ENCODE data around the gene MAT2A. TPM values are rescaled to one million over a fixed set of nuclear protein-coding genes. Genes with fewer than 3 reads are reported as not detected.

The MAT2A gene
- total RNA-seq, 1 donor from 2014 or later: 147 TPM

- TF ChIP-seq CTCF (IDR thresholded peaks at IDR 0.05; ENCODE audit: insufficient read depth, low read length, poor library complexity, severe bottlenecking): no peak
- H3K27me3 ChIP-seq (ENCODE audit: control insufficient read depth, insufficient read depth, low read length): no peaks in the 10 kb centered on the region
- no peak for DNase-seq (ENCODE audit: low read depth)
- no peaks in the 10 kb centered on the region for H3K36me3 ChIP-seq (ENCODE audit: control insufficient read depth, insufficient read depth, low read length)
- no peak overlapping the region for H3K4me3 ChIP-seq (ENCODE audit: low read depth, low read length)
Measured at GRCh38 chr2:85502720-85503119, 36.2 kb upstream of the MAT2A start.

- Histone ChIP-seq H3K27me3 (ENCODE audit: control insufficient read depth, insufficient read depth, low read length) (no peaks in the 10 kb centered on the region), H3K36me3 (ENCODE audit: control insufficient read depth, insufficient read depth, low read length) (no peaks in the 10 kb centered on the region), H3K4me3 (ENCODE audit: low read depth, low read length) (no peak overlapping the region)
- no peak for TF ChIP-seq CTCF (IDR thresholded peaks at IDR 0.05; ENCODE audit: insufficient read depth, low read length, poor library complexity, severe bottlenecking)
- DNase-seq (ENCODE audit: low read depth): no peak
Measured at GRCh38 chr2:85503168-85503850, 35.7 kb upstream of the MAT2A start.

- peak; percentile 35 for DNase-seq (ENCODE audit: low read depth)
- Histone ChIP-seq H3K27me3 (ENCODE audit: control insufficient read depth, insufficient read depth, low read length) (no peaks in the 10 kb centered on the region), H3K36me3 (ENCODE audit: control insufficient read depth, insufficient read depth, low read length) (no peaks in the 10 kb centered on the region), H3K4me3 (ENCODE audit: low read depth, low read length) (no peak overlapping the region)
- TF ChIP-seq CTCF (IDR thresholded peaks at IDR 0.05; ENCODE audit: insufficient read depth, low read length, poor library complexity, severe bottlenecking): no peak
Measured at GRCh38 chr2:85503851-85504777, 34.9 kb upstream of the MAT2A start.

- no peak overlapping the region for H3K4me3 ChIP-seq (ENCODE audit: low read depth, low read length)
- peak; percentile 97 for DNase-seq (ENCODE audit: low read depth)
- no peaks in the 10 kb centered on the region for H3K27me3 ChIP-seq (ENCODE audit: control insufficient read depth, insufficient read depth, low read length)
- no peaks in the 10 kb centered on the region for H3K36me3 ChIP-seq (ENCODE audit: control insufficient read depth, insufficient read depth, low read length)
- TF ChIP-seq CTCF (IDR thresholded peaks at IDR 0.05; ENCODE audit: insufficient read depth, low read length, poor library complexity, severe bottlenecking): no peak
Measured at GRCh38 chr2:85504778-85505261, 34.1 kb upstream of the MAT2A start.

GRCh38 chr2:85505551-85506238 lies 33.3 kb upstream of the MAT2A start:
- Histone ChIP-seq H3K4me3 (ENCODE audit: low read depth, low read length) (no peak overlapping the region), H3K27me3 (ENCODE audit: control insufficient read depth, insufficient read depth, low read length) (no peaks in the 10 kb centered on the region), H3K36me3 (ENCODE audit: control insufficient read depth, insufficient read depth, low read length) (no peaks in the 10 kb centered on the region)
- no peak for DNase-seq (ENCODE audit: low read depth)
- TF ChIP-seq CTCF (IDR thresholded peaks at IDR 0.05; ENCODE audit: insufficient read depth, low read length, poor library complexity, severe bottlenecking): no peak

Measured in kidney epithelial cell (primary cell).